Motor neuron (in vitro differentiated cells): ENCODE data around the gene NAT8. TPM values are rescaled to one million over a fixed set of nuclear protein-coding genes. Genes with fewer than 3 reads are reported as not detected.

Experiments used
- total RNA-seq, 8 experiments: library from RNA; unstranded; fragments of 300-600 nt; gene quantifications; 2 replicates each; pipeline versions ENCODE4 v1.2.3 to v1.2.4, GENCODE V29; 2022

Gene NAT8
- total RNA-seq, 8 experiments from 2014 or later: 0.36 to 1.3 (median 0.56) TPM; not detected in 2

Other genes starting within 250 kb of the NAT8 start
- 10 to 100 TPM; 35.7 to 74.4 (median 45.5) TPM for gene TPRKB, start 94.9 kb upstream of the NAT8 start, total RNA-seq
- 10 to 100 TPM; 14.9 to 32.5 (median 21.0) TPM for gene DUSP11, start 137.7 kb upstream of the NAT8 start, total RNA-seq
- under 1 TPM in 5 of 8 experiments, not detected in 3; 0.08 to 0.21 (median 0.10) TPM for gene C2orf78, start 141.8 kb upstream of the NAT8 start, total RNA-seq
- gene STAMBP, start 186.5 kb upstream of the NAT8 start, total RNA-seq: 10 to 100 TPM; 28.3 to 65.1 (median 37.3) TPM